ENCODE data around the gene NOD2.

Gene NOD2

GRCh38 chr16:50677351-50677750 lies 16.1 kb upstream of the NOD2 start:
- H3K4me3 ChIP-seq (ENCODE audit: low read length) = no peak overlapping the region
- peak; percentile 32 for TF ChIP-seq CTCF (conservative IDR thresholded peaks at IDR 0.05; ENCODE audit: low read depth, low read length)
- DNase-seq (ENCODE audit: low read depth) = no peak

- no peak overlapping the region for H3K4me3 ChIP-seq (ENCODE audit: low read length)
- DNase-seq (ENCODE audit: low read depth) = no peak
- no peak for TF ChIP-seq CTCF (conservative IDR thresholded peaks at IDR 0.05; ENCODE audit: low read depth, low read length)
Measured at GRCh38 chr16:50678531-50678930, 14.9 kb upstream of the NOD2 start.

- no peak for TF ChIP-seq CTCF (conservative IDR thresholded peaks at IDR 0.05; ENCODE audit: low read depth, low read length)
- H3K4me3 ChIP-seq (ENCODE audit: low read length) = no peak overlapping the region
- DNase-seq (ENCODE audit: low read depth) = no peak
Measured at GRCh38 chr16:50679266-50679665, 14.1 kb upstream of the NOD2 start.

GRCh38 chr16:50679676-50680555 lies 13.5 kb upstream of the NOD2 start:
- H3K4me3 ChIP-seq (ENCODE audit: low read length) = no peak overlapping the region
- TF ChIP-seq CTCF (conservative IDR thresholded peaks at IDR 0.05; ENCODE audit: low read depth, low read length) = no peak
- no peak for DNase-seq (ENCODE audit: low read depth)

- DNase-seq (ENCODE audit: low read depth) = no peak
- H3K4me3 ChIP-seq (ENCODE audit: low read length) = no peak overlapping the region
- no peak for TF ChIP-seq CTCF (conservative IDR thresholded peaks at IDR 0.05; ENCODE audit: low read depth, low read length)
Measured at GRCh38 chr16:50680556-50680893, 12.9 kb upstream of the NOD2 start.

GRCh38 chr16:50681021-50681885 lies 12.2 kb upstream of the NOD2 start, which contains the start of gene SNX20:
Gene SNX20 (minus strand): TSS chr16:50681312. CDS start chr16:50677526, 3,786 bp downstream.
- no peak for TF ChIP-seq CTCF (conservative IDR thresholded peaks at IDR 0.05; ENCODE audit: low read depth, low read length)
- H3K4me3 ChIP-seq (ENCODE audit: low read length) = no peak within 1 kb of the TSS
- DNase-seq (ENCODE audit: low read depth) = no peak
